Transverse colon (tissue), 4 donors: ENCODE data around the gene ZNF75A. TPM values are rescaled to one million over a fixed set of nuclear protein-coding genes. Genes with fewer than 3 reads are reported as not detected.

Experiments used
- DNase-seq: peaks from one replicate; pipeline ENCODE4 v3.0.0-alpha.2; 2019
- H3K27ac ChIP-seq, 4 donors: fragments of 200-600 bp; sonication (generic); 2 replicates each; pipeline ENCODE4 v1.5.1; 2016 to 2018; ENCODE audit warnings: inconsistent platforms in 4 of 4
- H3K27me3 ChIP-seq: fragments of 200-600 bp; sonication (generic); 2 replicates; pipeline ENCODE4 v1.5.1; 2017; ENCODE audit warnings: inconsistent platforms
- H3K36me3 ChIP-seq, 4 donors: fragments of 200-600 bp; sonication (generic); 2 replicates each; pipeline ENCODE4 v1.5.1; 2017 to 2019; ENCODE audit warnings: inconsistent platforms in 4 of 4
- H3K4me1 ChIP-seq, 4 donors: fragments of 200-600 bp; sonication (generic); 2 replicates each; pipeline ENCODE4 v1.5.1; 2017 to 2020; ENCODE audit warnings: inconsistent platforms in 4 of 4
- H3K4me3 ChIP-seq, 4 donors: fragments of 200-600 bp; sonication (generic); 1 replicate in 1 of 4; 2 replicates in 3 of 4; pipeline versions ENCODE4 v1.5.1 to v1.6.1; 2017 to 2019; ENCODE audit warnings: inconsistent platforms in 4 of 4
- H3K9me3 ChIP-seq, 2 donors: fragments of 200-600 bp; sonication (generic); 2 replicates each; pipeline ENCODE4 v1.5.1; 2017 to 2019; ENCODE audit warnings: inconsistent platforms in 2 of 2
- CTCF ChIP-seq, 5 experiments: fragments of 200-600 bp in 3 of 5; fragments of 450-650 bp in 2 of 5; sonication (generic) in 3 of 5; IDR thresholded peaks; 1 replicate in 2 of 5; 2 replicates in 3 of 5; pipeline ENCODE4 v1.5.1; 2016 to 2017; ENCODE audit warnings: antibody characterized with exemption in 5 of 5, inconsistent platforms in 3 of 5, mild to moderate bottlenecking in 2 of 5, moderate library complexity in 1 of 5
- EP300 ChIP-seq: sonication (generic); formaldehyde crosslinking; IDR thresholded peaks from one replicate; pipeline ENCODE4 v1.6.1; 2017; ENCODE audit warnings: antibody characterized with exemption, low read depth
- POLR2A ChIP-seq: fragments of 450-650 bp; IDR thresholded peaks from one replicate; pipeline ENCODE4 v1.6.1; 2016; ENCODE audit warnings: antibody characterized with exemption, mild to moderate bottlenecking, moderate library complexity
- POLR2AphosphoS5 ChIP-seq, 3 donors: sonication (generic); formaldehyde crosslinking; IDR thresholded peaks; one replicate each; pipeline ENCODE4 v1.6.1; 2016; ENCODE audit warnings: antibody characterized with exemption in 3 of 3
- WGBS, 2 donors: methylation state at CpG; one replicate each; pipeline ENCODE4 v1.1.5; 2018; ENCODE audit warnings: low coverage in 1 of 2; 5-methylcytosine and 5-hydroxymethylcytosine counted together
- in situ Hi-C, 4 donors: fragments of 200-750 bp; cut with MboI; loops; one replicate each; pipeline versions ENCODE4 v1.15.0 to v1.15.1; 2017; ENCODE audit warnings: low sequenced_read_pairs in 3 of 4, low pct_ligation_motif_present in 1 of 4, low pct_unique_long_range_greater_than_20kb in 1 of 4
- intact Hi-C: fragments of 100-400 bp; cut with DNase I; formaldehyde crosslinking; loops from one replicate; pipeline ENCODE4 v1.15.1; 2023; ENCODE audit warnings: low total_unique reads
- total RNA-seq, 4 donors: library from RNA; depleted of rRNA; stranded (reverse); fragments of >200 nt; gene quantifications; one replicate each; pipeline ENCODE4 v1.1.0, GENCODE V29; 2016

Gene ZNF75A
- total RNA-seq, 4 donors from 2014 or later = 12.3 to 53.9 (median 25.5) TPM

DNA sequence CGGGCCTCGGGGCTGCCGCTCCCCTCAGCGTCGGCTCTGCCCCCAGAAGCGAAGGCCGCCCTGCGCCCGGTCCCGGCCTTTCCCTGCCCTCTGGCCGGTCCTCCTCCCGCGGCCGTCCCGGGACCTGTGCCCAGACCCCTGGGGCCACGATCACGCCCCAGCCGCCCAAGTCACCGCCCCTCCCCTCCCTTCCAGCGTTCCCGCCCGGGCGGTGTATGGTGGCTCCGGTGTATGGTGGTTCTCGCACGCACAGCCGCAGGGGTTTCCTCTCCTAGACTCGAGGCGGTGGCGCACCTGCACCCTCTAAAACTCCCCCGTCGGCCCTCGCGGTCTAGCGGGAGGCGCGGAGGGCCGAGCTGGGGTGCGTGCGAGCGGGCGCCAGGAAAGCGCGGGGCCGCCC, 10.1 kb upstream of the ZNF75A start:
- H3K4me1 ChIP-seq = no peaks in the 10 kb centered on the region
- H3K36me3 ChIP-seq = peaks cover 0 to 51% (median 18%) of the 10 kb centered on the region in 4 donors
- no peak overlapping the region for H3K4me3 ChIP-seq
- WGBS, 2 donors = 79% methylated on average over 43 of the region's 45 CpGs; no CpG with 5 or more reads in 1 of the 2 donors
- in situ Hi-C loops (loop anchor here in 1 of 4 donors (10.0 kb wide), 1 partner anchor 110 kb away; the partner anchor contains the start of genes ZNF174 and ZSCAN32), intact Hi-C loops (no loop called here)
- no peaks in the 10 kb centered on the region for H3K27me3 ChIP-seq
- no peak for DNase-seq
- no peak for TF ChIP-seq POLR2AphosphoS5 (IDR thresholded peaks at IDR 0.05)
- TF ChIP-seq POLR2A = no peak
- TF ChIP-seq CTCF (IDR thresholded peaks at IDR 0.05) = no peak
- no peak for TF ChIP-seq EP300
- no peak overlapping the region for H3K27ac ChIP-seq
- H3K9me3 ChIP-seq = peaks cover 55 to 93% of the 10 kb centered on the region in 2 donors

- TF ChIP-seq EP300 (no peak), CTCF (IDR thresholded peaks at IDR 0.05) (no peak), POLR2A (no peak), POLR2AphosphoS5 (IDR thresholded peaks at IDR 0.05) (no peak)
- DNase-seq = no peak
- no peak overlapping the region for H3K4me3 ChIP-seq
- H3K4me1 ChIP-seq = no peaks in the 10 kb centered on the region
- peaks cover 0 to 50% (median 18%) of the 10 kb centered on the region in 4 donors for H3K36me3 ChIP-seq
- WGBS, 2 donors = 88 to 94% methylated on average over 6 to 13 of the region's 13 CpGs
- no peak overlapping the region for H3K27ac ChIP-seq
- H3K27me3 ChIP-seq = no peaks in the 10 kb centered on the region
- H3K9me3 ChIP-seq = peaks cover 53 to 93% of the 10 kb centered on the region in 2 donors
- in situ Hi-C loops (loop anchor here in 1 of 4 donors (10.0 kb wide), 1 partner anchor 109 kb away; the partner anchor contains the start of genes ZNF174 and ZSCAN32), intact Hi-C loops (no loop called here)
Measured at GRCh38 chr16:3295783-3296182, 9.5 kb upstream of the ZNF75A start.

DNA sequence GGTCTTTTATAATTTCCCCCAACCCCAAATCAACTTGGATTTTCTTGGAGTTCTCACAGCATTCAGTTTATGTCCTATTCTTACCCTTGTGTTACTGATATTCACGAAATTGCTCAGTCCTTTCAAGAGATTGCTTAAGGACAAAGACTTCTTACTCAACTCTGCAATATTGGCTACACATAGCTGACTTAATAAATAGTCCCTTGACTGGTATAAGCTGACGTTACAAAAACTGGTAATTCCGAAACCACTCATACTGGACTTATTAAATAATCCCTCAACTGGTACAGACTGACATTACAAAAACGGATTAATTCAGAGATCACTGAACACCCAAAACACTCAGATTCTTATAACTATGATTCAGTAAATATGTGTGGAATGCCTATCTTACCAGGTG, 927 bp upstream of the ZNF75A start:
- Histone ChIP-seq H3K27ac (peak overlapping the region in 3 of 4 donors; percentile 84 to 93 (median 89)), H3K9me3 (peaks cover 57 to 76% of the 10 kb centered on the region in 2 donors), H3K4me3 (peak overlapping the region in 3 of 4 donors; percentile 55 to 81 (median 60)), H3K4me1 (peaks cover 0 to 25% (median 3%) of the 10 kb centered on the region in 4 donors), H3K27me3 (no peaks in the 10 kb centered on the region), H3K36me3 (peaks cover 0 to 50% (median 15%) of the 10 kb centered on the region in 4 donors)
- no peak for TF ChIP-seq CTCF (IDR thresholded peaks at IDR 0.05)
- TF ChIP-seq EP300 = no peak
- no peak for TF ChIP-seq POLR2A
- no peak for TF ChIP-seq POLR2AphosphoS5 (IDR thresholded peaks at IDR 0.05)
- 80 to 81% methylated on average over 4 of the region's 4 CpGs for WGBS, 2 donors
- in situ Hi-C loops = loop anchor here in 1 of 4 donors (25.0 kb wide), 1 partner anchor 108 kb away; the partner anchor contains the start of genes ZNF174 and ZSCAN32
- no peak for DNase-seq
- intact Hi-C loops = no loop called here

GRCh38 chr16:3306078-3306477, 781 bp downstream of the ZNF75A start:
- TF ChIP-seq POLR2A (no peak), EP300 (no peak), CTCF (IDR thresholded peaks at IDR 0.05) (no peak), POLR2AphosphoS5 (IDR thresholded peaks at IDR 0.05) (no peak)
- WGBS, 2 donors = 76 to 89% methylated on average over 5 to 11 of the region's 11 CpGs
- Histone ChIP-seq H3K4me3 (peak overlapping the region; percentile 30 to 81 (median 58)), H3K36me3 (peaks cover 0 to 50% (median 11%) of the 10 kb centered on the region in 4 donors), H3K27ac (peak overlapping the region; percentile 82 to 93 (median 86)), H3K4me1 (peaks cover 0 to 25% (median 3%) of the 10 kb centered on the region in 4 donors), H3K27me3 (no peaks in the 10 kb centered on the region), H3K9me3 (peaks cover 58 to 80% of the 10 kb centered on the region in 2 donors)
- intact Hi-C loops = no loop called here
- DNase-seq = no peak
- in situ Hi-C loops = loop anchor here in 1 of 4 donors (25.0 kb wide), 1 partner anchor 106 kb away; the partner anchor contains the start of genes ZNF174 and ZSCAN32
